ENCODE results near the gene FOXF2. TPM values are rescaled to one million over a fixed set of nuclear protein-coding genes. Genes with fewer than 3 reads are reported as not detected.
A peak's percentile ranks its signal among the peaks of the same experiment; 100 is the strongest.

Gene FOXF2
- total and polyA plus RNA-seq, 7 donors, result 3.5 to 37.8 (median 18.2) TPM

DNA sequence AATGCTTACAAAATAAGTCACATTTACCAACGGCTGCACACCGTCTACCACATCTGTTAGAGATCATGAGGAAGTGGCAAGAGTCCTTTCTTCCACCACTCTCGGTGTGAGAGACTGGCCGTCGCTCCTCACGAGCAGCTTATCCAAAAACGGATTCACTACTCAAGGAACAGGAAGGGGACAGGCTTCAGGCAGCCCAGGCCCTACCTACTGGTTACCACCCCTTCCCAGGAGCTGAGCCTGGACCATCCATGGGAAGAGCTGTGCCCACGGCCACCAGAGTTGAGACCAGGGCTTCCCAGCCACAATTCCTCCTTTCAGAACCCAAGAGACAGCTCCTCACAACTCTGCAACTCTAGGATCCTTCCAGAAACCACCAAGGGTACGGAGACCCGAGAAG lies 37.0 kb downstream of the FOXF2 start:
- TF ChIP-seq, protein P1, sequence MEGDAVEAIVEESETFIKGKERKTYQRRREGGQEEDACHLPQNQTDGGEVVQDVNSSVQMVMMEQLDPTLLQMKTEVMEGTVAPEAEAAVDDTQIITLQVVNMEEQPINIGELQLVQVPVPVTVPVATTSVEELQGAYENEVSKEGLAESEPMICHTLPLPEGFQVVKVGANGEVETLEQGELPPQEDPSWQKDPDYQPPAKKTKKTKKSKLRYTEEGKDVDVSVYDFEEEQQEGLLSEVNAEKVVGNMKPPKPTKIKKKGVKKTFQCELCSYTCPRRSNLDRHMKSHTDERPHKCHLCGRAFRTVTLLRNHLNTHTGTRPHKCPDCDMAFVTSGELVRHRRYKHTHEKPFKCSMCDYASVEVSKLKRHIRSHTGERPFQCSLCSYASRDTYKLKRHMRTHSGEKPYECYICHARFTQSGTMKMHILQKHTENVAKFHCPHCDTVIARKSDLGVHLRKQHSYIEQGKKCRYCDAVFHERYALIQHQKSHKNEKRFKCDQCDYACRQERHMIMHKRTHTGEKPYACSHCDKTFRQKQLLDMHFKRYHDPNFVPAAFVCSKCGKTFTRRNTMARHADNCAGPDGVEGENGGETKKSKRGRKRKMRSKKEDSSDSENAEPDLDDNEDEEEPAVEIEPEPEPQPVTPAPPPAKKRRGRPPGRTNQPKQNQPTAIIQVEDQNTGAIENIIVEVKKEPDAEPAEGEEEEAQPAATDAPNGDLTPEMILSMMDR (IDR thresholded peaks at IDR 0.05), result no peak
- TF ChIP-seq EP300 (IDR thresholded peaks at IDR 0.05) (no peak), POLR2AphosphoS5 (IDR thresholded peaks at IDR 0.05) (no peak), POLR2A (IDR thresholded peaks at IDR 0.05) (no peak)
- H3K27me3 ChIP-seq, result peaks cover 0 to 7% (median 0%) of the 10 kb centered on the region in 3 donors
- 64 to 66% methylated on average over 10 of the region's 10 CpGs for WGBS, 2 donors
- H3K9me3 ChIP-seq, result no peaks in the 10 kb centered on the region
- H3K36me3 ChIP-seq, result no peaks in the 10 kb centered on the region
- DNase-seq, result no peak
- no peak overlapping the region for H3K4me3 ChIP-seq
- H3K4me1 ChIP-seq, result peaks cover 0 to 10% (median 0%) of the 10 kb centered on the region in 4 donors
- H3K27ac ChIP-seq, result no peak overlapping the region
- intact Hi-C loops (cut with DNase I), result no loop called here

DNA sequence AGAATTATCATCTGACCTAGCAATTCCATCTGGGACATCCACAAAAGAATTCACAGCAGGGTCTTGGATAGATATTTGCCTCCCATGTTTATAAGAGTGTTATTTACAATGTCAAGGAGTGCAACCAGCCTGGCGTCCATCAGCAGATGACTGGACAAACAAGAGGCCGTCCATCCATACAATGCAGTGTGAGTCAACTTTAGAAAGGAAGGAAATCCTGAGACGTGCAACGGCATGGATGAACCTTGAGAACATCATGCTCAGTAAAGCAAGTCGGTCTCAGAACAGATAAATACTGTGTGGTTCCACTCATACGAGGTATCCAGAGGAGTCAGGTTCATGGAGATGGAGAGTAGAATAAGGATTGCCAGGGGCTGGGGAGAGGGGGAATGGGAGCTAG lies 46.4 kb downstream of the FOXF2 start:
- Histone ChIP-seq H3K9me3 (no peaks in the 10 kb centered on the region), H3K36me3 (no peaks in the 10 kb centered on the region), H3K4me1 (peaks cover 0 to 7% (median 6%) of the 10 kb centered on the region in 4 donors), H3K27me3 (peaks cover 0 to 19% (median 0%) of the 10 kb centered on the region in 3 donors), H3K27ac (no peak overlapping the region), H3K4me3 (no peak overlapping the region)
- DNase-seq, result no peak
- intact Hi-C loops (cut with DNase I), result loop anchor here (2.0 to 5.0 kb wide), 2 partner anchors 639 to 843 kb away; no protein-coding TSS in a partner anchor
- TF ChIP-seq POLR2AphosphoS5 (IDR thresholded peaks at IDR 0.05) (no peak), POLR2A (IDR thresholded peaks at IDR 0.05) (no peak), EP300 (IDR thresholded peaks at IDR 0.05) (no peak)
- TF ChIP-seq, protein P1 (IDR thresholded peaks at IDR 0.05), result no peak
- WGBS, 2 donors, result 29 to 37% methylated on average over 6 of the region's 6 CpGs

DNA sequence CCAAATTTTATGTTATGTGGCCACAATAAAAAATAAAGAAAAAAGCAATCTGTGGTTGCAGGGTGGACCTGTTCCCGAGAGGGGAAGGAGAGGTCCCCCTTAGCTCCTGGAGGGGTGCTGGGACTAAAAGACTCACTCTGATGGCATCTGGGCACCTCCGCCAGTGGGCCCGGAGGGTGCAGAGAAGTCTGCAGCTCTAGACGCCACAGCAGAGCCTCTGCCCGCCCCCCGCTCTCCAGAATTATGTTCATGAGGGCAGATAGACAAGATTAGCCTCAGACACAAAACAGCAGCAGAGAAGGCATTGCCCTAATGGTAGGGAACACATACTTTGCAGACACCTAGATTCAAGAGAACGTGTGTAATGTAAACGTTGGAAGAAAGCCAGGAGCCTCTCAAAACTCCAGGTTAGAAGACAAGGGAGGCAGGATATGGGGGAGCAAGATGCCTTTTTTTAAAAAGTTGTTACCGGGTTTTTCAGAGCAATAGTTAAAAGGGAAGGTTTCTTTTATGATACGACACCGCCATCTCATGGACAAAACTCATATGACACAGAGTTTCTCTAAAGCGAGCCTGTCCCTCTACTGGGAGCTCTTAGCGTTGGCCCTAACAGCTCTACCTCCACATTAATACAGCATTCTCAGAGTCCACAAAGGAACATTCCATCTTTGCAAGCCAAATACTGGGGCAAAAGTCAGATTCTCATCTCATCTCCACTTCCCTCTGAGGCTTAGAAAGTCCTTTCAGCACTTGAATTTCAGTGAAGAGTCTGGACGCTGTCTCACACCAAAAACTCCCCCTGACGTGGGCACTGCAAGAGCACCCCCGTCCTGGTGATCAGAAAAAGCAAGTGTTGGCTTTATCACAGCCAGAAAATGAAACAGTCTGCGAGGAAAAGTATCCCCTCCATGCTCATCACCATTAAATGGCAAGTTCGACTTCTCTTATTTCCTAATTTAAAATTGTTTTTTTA lies 47.2 kb downstream of the FOXF2 start:
- 28 to 33% methylated on average over 18 of the region's 18 CpGs for WGBS, 2 donors
- DNase-seq, result no peak

DNA sequence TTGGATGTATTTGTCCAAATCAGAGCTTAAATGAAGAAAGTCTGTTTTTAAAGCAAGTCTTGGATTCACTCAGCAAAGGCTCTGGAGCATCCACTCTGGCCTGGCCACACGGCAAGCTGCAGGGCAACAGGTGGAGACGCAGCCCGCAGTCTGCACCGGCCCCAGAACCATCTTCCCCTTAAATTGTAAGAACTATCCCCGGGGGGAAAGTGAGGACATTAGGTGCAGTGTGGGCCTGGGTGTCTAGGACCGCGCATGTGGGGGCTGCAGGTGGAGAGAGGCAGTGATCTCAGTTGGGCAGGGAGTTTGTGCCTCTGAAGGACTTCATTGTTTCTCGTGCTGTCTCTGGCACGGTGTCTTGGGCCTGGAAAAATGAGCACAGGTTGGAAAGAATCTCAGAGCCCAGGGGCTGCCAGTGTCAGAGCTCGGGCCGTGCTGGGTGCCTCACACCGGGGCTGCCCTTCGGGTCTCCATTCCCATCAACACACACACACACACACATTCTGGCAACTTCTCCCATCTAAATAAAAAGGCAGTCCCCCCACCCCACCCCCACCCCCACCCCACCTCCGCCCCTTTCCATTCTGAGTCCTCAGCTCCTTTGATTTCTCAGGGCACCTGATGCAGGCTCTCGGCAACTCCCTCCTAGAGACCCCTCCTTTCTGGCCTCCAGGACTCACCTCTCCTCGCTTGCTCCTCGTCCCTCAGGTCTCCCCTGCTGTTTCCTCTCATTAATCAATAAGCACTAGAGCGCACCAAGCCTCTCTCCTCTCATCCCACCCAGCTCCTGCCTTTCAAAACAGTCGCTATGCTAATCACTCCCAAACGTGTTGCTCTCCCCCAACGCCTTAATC lies 48.4 kb downstream of the FOXF2 start:
- WGBS, 2 donors, result 70% methylated on average over 21 of the region's 21 CpGs
- no peak for TF ChIP-seq POLR2A (IDR thresholded peaks at IDR 0.05)
- no peak for TF ChIP-seq POLR2AphosphoS5 (IDR thresholded peaks at IDR 0.05)
- TF ChIP-seq, protein P1 (IDR thresholded peaks at IDR 0.05), result no peak
- TF ChIP-seq EP300 (IDR thresholded peaks at IDR 0.05), result no peak
- DNase-seq, result no peak
- intact Hi-C loops (cut with DNase I), result loop anchor here (2.0 to 5.0 kb wide), 2 partner anchors 640 to 845 kb away; no protein-coding TSS in a partner anchor
- Histone ChIP-seq H3K36me3 (no peaks in the 10 kb centered on the region), H3K4me1 (peaks cover 0 to 7% (median 6%) of the 10 kb centered on the region in 4 donors), H3K27me3 (peaks cover 0 to 19% (median 0%) of the 10 kb centered on the region in 3 donors), H3K4me3 (no peak overlapping the region), H3K27ac (no peak overlapping the region), H3K9me3 (no peaks in the 10 kb centered on the region)

More for the DNA sequence above, 47.2 kb downstream of the FOXF2 start:
- TF ChIP-seq POLR2AphosphoS5 (IDR thresholded peaks at IDR 0.05) (no peak), POLR2A (IDR thresholded peaks at IDR 0.05) (no peak), EP300 (IDR thresholded peaks at IDR 0.05) (no peak)
- TF ChIP-seq, protein P1 (IDR thresholded peaks at IDR 0.05), result peak in 3 of 4 experiments; percentile 71 to 80 (median 73)
- Histone ChIP-seq H3K27ac (no peak overlapping the region), H3K4me1 (peaks cover 0 to 7% (median 6%) of the 10 kb centered on the region in 4 donors), H3K4me3 (no peak overlapping the region), H3K9me3 (no peaks in the 10 kb centered on the region), H3K27me3 (peaks cover 0 to 19% (median 0%) of the 10 kb centered on the region in 3 donors), H3K36me3 (no peaks in the 10 kb centered on the region)
- intact Hi-C loops (cut with DNase I), result loop anchor here (2.0 to 5.0 kb wide), 2 partner anchors 639 to 844 kb away; no protein-coding TSS in a partner anchor
